ENCODE measurements around the gene S100A5. TPM values are rescaled to one million over a fixed set of nuclear protein-coding genes. Genes with fewer than 3 reads are reported as not detected.
A peak's percentile ranks its signal among the peaks of the same experiment; 100 is the strongest.

The S100A5 gene
- total and polyA plus RNA-seq, 2 of the 8 experiments (the other 6 are each of a cell fraction or from before 2014, with no cell fraction given), result not detected

DNA sequence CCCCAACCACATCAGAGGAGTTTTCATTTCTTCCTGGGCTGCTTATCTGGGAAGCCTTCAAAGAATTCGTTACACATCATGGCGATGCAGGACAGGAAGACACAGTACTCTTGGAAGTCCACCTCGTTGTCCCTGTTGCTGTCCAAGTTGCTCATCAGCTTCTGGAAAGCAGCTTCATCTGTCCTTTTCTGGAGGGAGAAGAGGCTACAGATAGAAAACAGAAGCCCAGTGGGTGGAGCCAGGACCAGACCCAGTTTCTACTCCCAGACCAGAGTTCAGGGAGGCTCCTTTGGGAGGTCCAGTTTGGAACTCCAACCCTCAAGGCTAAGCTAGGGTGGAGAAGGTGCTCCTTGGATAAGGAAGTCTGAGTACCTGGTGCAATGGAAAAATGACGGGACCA lies 3.0 kb upstream of the S100A5 start:
- H3K4me2 ChIP-seq (ENCODE audit: insufficient read depth in 1 of 2, low read depth in 2 of 2, low read length in 2 of 2), result peak overlapping the region in 1 of 2 experiments; percentile 46; a peak in 2 of 4 replicates
- TF ChIP-seq BCL11A (IDR thresholded peaks at IDR 0.05; ENCODE audit: low read depth in 2 of 2, low read length in 2 of 2), result no peak
- TF ChIP-seq SUZ12 (IDR thresholded peaks at IDR 0.05; ENCODE audit: low read length), result no peak
- TF ChIP-seq, protein P1, sequence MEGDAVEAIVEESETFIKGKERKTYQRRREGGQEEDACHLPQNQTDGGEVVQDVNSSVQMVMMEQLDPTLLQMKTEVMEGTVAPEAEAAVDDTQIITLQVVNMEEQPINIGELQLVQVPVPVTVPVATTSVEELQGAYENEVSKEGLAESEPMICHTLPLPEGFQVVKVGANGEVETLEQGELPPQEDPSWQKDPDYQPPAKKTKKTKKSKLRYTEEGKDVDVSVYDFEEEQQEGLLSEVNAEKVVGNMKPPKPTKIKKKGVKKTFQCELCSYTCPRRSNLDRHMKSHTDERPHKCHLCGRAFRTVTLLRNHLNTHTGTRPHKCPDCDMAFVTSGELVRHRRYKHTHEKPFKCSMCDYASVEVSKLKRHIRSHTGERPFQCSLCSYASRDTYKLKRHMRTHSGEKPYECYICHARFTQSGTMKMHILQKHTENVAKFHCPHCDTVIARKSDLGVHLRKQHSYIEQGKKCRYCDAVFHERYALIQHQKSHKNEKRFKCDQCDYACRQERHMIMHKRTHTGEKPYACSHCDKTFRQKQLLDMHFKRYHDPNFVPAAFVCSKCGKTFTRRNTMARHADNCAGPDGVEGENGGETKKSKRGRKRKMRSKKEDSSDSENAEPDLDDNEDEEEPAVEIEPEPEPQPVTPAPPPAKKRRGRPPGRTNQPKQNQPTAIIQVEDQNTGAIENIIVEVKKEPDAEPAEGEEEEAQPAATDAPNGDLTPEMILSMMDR (IDR thresholded peaks at IDR 0.05; ENCODE audit: control extremely low read depth in 1 of 3, insufficient read depth in 1 of 3, low read depth in 1 of 3, low read length in 3 of 3), result no peak
- no peak for TF ChIP-seq RXRA (IDR thresholded peaks at IDR 0.05; ENCODE audit: insufficient read depth, low read depth, low read length)
- TF ChIP-seq ZNF274 (IDR thresholded peaks at IDR 0.05; ENCODE audit: borderline replicate concordance, extremely low read depth, low read length), result no peak
- no peak for TF ChIP-seq NRF1 (IDR thresholded peaks at IDR 0.05; ENCODE audit: low read depth, low read length)
- TF ChIP-seq ASH2L (IDR thresholded peaks at IDR 0.05; ENCODE audit: low read length), result no peak
- TF ChIP-seq SP1 (IDR thresholded peaks at IDR 0.05; ENCODE audit: low read depth, low read length), result no peak
- TF ChIP-seq TBP (IDR thresholded peaks at IDR 0.05; ENCODE audit: low read depth, low read length), result no peak
- TF ChIP-seq SIRT6 (IDR thresholded peaks at IDR 0.05; ENCODE audit: low read length), result no peak
- no peak for TF ChIP-seq TAF1 (IDR thresholded peaks at IDR 0.05; ENCODE audit: low read depth, low read length)
- TF ChIP-seq SIX5 (IDR thresholded peaks at IDR 0.05; ENCODE audit: low read depth, low read length), result no peak
- TF ChIP-seq CBX8 (IDR thresholded peaks at IDR 0.05; ENCODE audit: borderline replicate concordance, low read depth, low read length), result no peak

More for the DNA sequence above, 3.0 kb upstream of the S100A5 start:
- Histone ChIP-seq H2AFZ (ENCODE audit: low read length) (no peak overlapping the region), H3K9me3 (ENCODE audit: insufficient read depth in 2 of 2, low read depth in 1 of 2, low read length in 1 of 2) (no peaks in the 10 kb centered on the region), H3K23me2 (ENCODE audit: low read depth, low read length) (peaks cover 6% of the 10 kb centered on the region), H2BK12ac (ENCODE audit: low read depth, low read length) (no peak overlapping the region), H4K91ac (replicated peaks; ENCODE audit: insufficient read length, low read length) (no peak overlapping the region), H4K8ac (ENCODE audit: extremely low read depth, insufficient read depth, low read length) (no peak overlapping the region), H4K20me1 (replicated peaks in 1 of 2; ENCODE audit: control insufficient read depth in 1 of 2, insufficient read depth in 2 of 2, low read length in 2 of 2) (no peaks in the 10 kb centered on the region), H2BK20ac (ENCODE audit: low read length) (no peak overlapping the region), H3K56ac (replicated peaks; ENCODE audit: insufficient read length, low read depth, low read length) (no peak overlapping the region), H2BK5ac (ENCODE audit: low read depth, low read length) (no peak overlapping the region), H3K18ac (ENCODE audit: extremely low read depth, low read length) (no peak overlapping the region), H3K23ac (ENCODE audit: insufficient read length) (no peak overlapping the region), H3K27me3 (replicated peaks in 1 of 4; ENCODE audit: control insufficient read depth in 3 of 4, extremely low read depth in 1 of 4, insufficient read depth in 3 of 4, low read length in 3 of 4) (no peaks in the 10 kb centered on the region; a peak in 2 of 7 replicates), H2BK15ac (ENCODE audit: low read length) (no peak overlapping the region), H3K4ac (replicated peaks; ENCODE audit: insufficient read length, low read depth, low read length) (no peak overlapping the region), H4K5ac (ENCODE audit: insufficient read length, low read depth, low read length) (no peak overlapping the region), H3K9ac (replicated peaks in 1 of 4; ENCODE audit: extremely low read depth in 1 of 4, low read depth in 3 of 4, low read length in 3 of 4) (no peak overlapping the region), H3K79me1 (ENCODE audit: low read depth, low read length) (no peaks in the 10 kb centered on the region), H3K4me1 (replicated peaks in 1 of 4; ENCODE audit: control insufficient read depth in 3 of 4, insufficient read depth in 4 of 4, low read length in 3 of 4) (peaks cover 4 to 29% (median 20%) of the 10 kb centered on the region in 4 experiments), H3K4me3 (ENCODE audit: extremely low read depth in 1 of 4, insufficient read depth in 2 of 4, low read depth in 3 of 4, low read length in 4 of 4) (no peak overlapping the region), H3K27ac (ENCODE audit: low read depth, low read length) (no peak overlapping the region), H3K14ac (ENCODE audit: insufficient read length) (no peak overlapping the region), H2AK5ac (ENCODE audit: low read depth, low read length) (no peak overlapping the region), H3K79me2 (ENCODE audit: control insufficient read depth in 1 of 2, insufficient read depth in 2 of 2, low read length in 2 of 2) (no peaks in the 10 kb centered on the region), H3K36me3 (ENCODE audit: control insufficient read depth in 2 of 4, insufficient read depth in 4 of 4, low read length in 3 of 4) (no peaks in the 10 kb centered on the region), H2BK120ac (replicated peaks; ENCODE audit: low read depth, low read length) (no peak overlapping the region)
- no peak for FAIRE-seq
- WGBS, 2 experiments (ENCODE audit: extremely low coverage in 1 of 2, insufficient coverage in 1 of 2, insufficient read length in 1 of 2, insufficient replicate concordance in 2 of 2, low coverage in 1 of 2, low lambda C conversion rate in 2 of 2, missing lambda C conversion rate in 1 of 2), result 93% methylated on average over 4 of the region's 4 CpGs; no CpG with 5 or more reads in 1 of the 2 experiments
- ChIA-PET POLR2A (ENCODE audit: partially characterized antibody) (interaction anchor here (2.1 to 2.4 kb wide), 2 partner anchors 22 to 24 kb away, joined by 7 to 9 read pairs; partner anchors contain the start of gene S100A2), CTCF (ENCODE audit: partially characterized antibody) (interaction anchor here (0.7 to 12.9 kb wide), 10 partner anchors 8 to 855 kb away, joined by 3 to 165 read pairs (median 6); partner anchors contain the start of genes S100A1, S100A13, S100A5 and S100A6)
- no peak for DNase-seq (ENCODE audit: low read depth in 1 of 2, low spot score in 2 of 2)

All from H1 (cell line).